GM19328 (cell line): Measurements from ENCODE around the gene PTGES2.
"Not testable (repeated sequence)": the region's sequence is repeated elsewhere in the genome, so short reads cannot be mapped to it uniquely, and the experiment has no call there.

Experiments
- ATAC-seq: cut with Tn5 transposase; IDR thresholded peaks from one replicate; pipeline ENCODE4 v1.9.1; 2021; ENCODE audit warnings: mild to moderate bottlenecking, moderate library complexity; ENCODE audit not compliant: unreplicated experiment

The PTGES2 gene

GRCh38 chr9:128120741-128121465 is 6.6 kb downstream of the PTGES2 start:
- ATAC-seq = no peak

- ATAC-seq = no peak
Observed at GRCh38 chr9:128120061-128120740, 7.3 kb downstream of the PTGES2 start.

- no peak for ATAC-seq
Observed at GRCh38 chr9:128118971-128119665, 8.4 kb downstream of the PTGES2 start.

GRCh38 chr9:128118472-128118857 is 9.1 kb downstream of the PTGES2 start:
- ATAC-seq = no peak

- ATAC-seq = peak; percentile 50
Observed at GRCh38 chr9:128117613-128118471, 9.7 kb downstream of the PTGES2 start.

- ATAC-seq = no peak
Observed at GRCh38 chr9:128116104-128117083, 11.1 kb downstream of the PTGES2 start.

- no peak for ATAC-seq
Observed at GRCh38 chr9:128115187-128116103, 12.1 kb downstream of the PTGES2 start.

GRCh38 chr9:128114326-128115186 is 13.0 kb downstream of the PTGES2 start:
- ATAC-seq = no peak

- ATAC-seq = no peak
Observed at GRCh38 chr9:128113526-128114325, 13.8 kb downstream of the PTGES2 start.

- ATAC-seq = not testable (repeated sequence)
Observed at GRCh38 chr9:128111726-128112125, 15.8 kb downstream of the PTGES2 start.

- no peak for ATAC-seq
Observed at GRCh38 chr9:128109050-128109709, 18.3 kb downstream of the PTGES2 start.

- no peak for ATAC-seq
Observed at GRCh38 chr9:128108269-128109049, 19.1 kb downstream of the PTGES2 start.

- ATAC-seq = no peak
Observed at GRCh38 chr9:128107468-128108268, 19.9 kb downstream of the PTGES2 start.

- ATAC-seq = no peak
Observed at GRCh38 chr9:128106940-128107467, 20.5 kb downstream of the PTGES2 start.
